Thyroid gland (tissue), 4 donors: ENCODE measurements around the gene TOR4A.

Source experiments
- CTCF ChIP-seq, 6 experiments: fragments of 200-600 bp in 3 of 6; fragments of 450-650 bp in 3 of 6; sonication (generic) in 3 of 6; IDR thresholded peaks; one replicate each; pipeline ENCODE4 v1.5.1; 2016 to 2019; ENCODE audit warnings: antibody characterized with exemption in 6 of 6, mild to moderate bottlenecking in 2 of 6, inconsistent platforms in 1 of 6, moderate library complexity in 1 of 6
- POLR2A ChIP-seq, 2 donors: fragments of 450-650 bp; IDR thresholded peaks; one replicate each; pipeline ENCODE4 v1.6.1; 2017; ENCODE audit warnings: antibody characterized with exemption in 2 of 2, mild to moderate bottlenecking in 2 of 2, moderate library complexity in 1 of 2

- TF ChIP-seq CTCF (IDR thresholded peaks at IDR 0.05) = no peak
- no peak for TF ChIP-seq POLR2A (IDR thresholded peaks at IDR 0.05)
Observed at GRCh38 chr9:137276473-137277328, 825 bp upstream of the TOR4A start.
